Activated T-helper 1 cell treated with Interleukin-2 at 50 U/mL for 16 hours (primary cell): ENCODE measurements around the gene RTN1.

Source experiments
- DNase-seq: peaks from one replicate; pipeline ENCODE4 v3.0.0-alpha.2; 2020; ENCODE audit warnings: low read depth

The RTN1 gene

GRCh38 chr14:59564366-59564765 is 306.2 kb downstream of the RTN1 start:
- DNase-seq = no peak

- DNase-seq = no peak
These were observed 323.3 kb downstream of the RTN1 start for GRCh38 chr14:59547310-59547709.
